OCI-LY3 (cell line): ENCODE data around the gene SPOCD1.

Source experiments
- H2AFZ ChIP-seq: fragments of 200-600, 300-600 bp; shearing (Covaris generic); 2 replicates; pipeline ENCODE4 v1.6.0; 2014; ENCODE audit warnings: antibody characterized with exemption, low read depth, low read length
- H3K27ac ChIP-seq: fragments of 200-600, 300-600 bp; sonication (generic); 2 replicates; pipeline ENCODE4 v1.5.1; 2014; ENCODE audit warnings: mild to moderate bottlenecking, low read length, moderate library complexity, mixed read lengths
- H3K27me3 ChIP-seq: fragments of 200-600, 300-600 bp; sonication (generic); 2 replicates; pipeline ENCODE4 v1.6.1; 2014; ENCODE audit warnings: low read depth, low read length, mixed read lengths
- H3K36me3 ChIP-seq: fragments of 200-600, 300-600 bp; sonication (generic); replicated peaks from 2 replicates; pipeline ENCODE3; 2014; ENCODE audit warnings: low read depth, low read length, mixed read lengths
- H3K4me1 ChIP-seq: fragments of 300-600, 200-600 bp; sonication (generic); 2 replicates; pipeline ENCODE4 v1.6.1; 2014; ENCODE audit warnings: low read length, mixed read lengths
- H3K4me2 ChIP-seq: fragments of 200-600, 300-600 bp; sonication (generic); 2 replicates; pipeline ENCODE4 v1.6.1; 2014; ENCODE audit warnings: low read length, mixed read lengths
- H3K4me3 ChIP-seq: fragments of 300-600, 200-600 bp; sonication (generic); 2 replicates; pipeline ENCODE4 v1.5.1; 2014; ENCODE audit warnings: antibody characterized with exemption, mild to moderate bottlenecking, low read length, moderate library complexity
- H3K79me2 ChIP-seq: fragments of 300-600, 200-600 bp; shearing (Covaris generic); 2 replicates; pipeline ENCODE4 v1.6.1; 2014; ENCODE audit warnings: mild to moderate bottlenecking, low read length, mixed read lengths
- H3K9ac ChIP-seq: fragments of 300-600, 200-600 bp; shearing (Covaris generic); 2 replicates; pipeline ENCODE4 v1.6.0; 2014; ENCODE audit warnings: mild to moderate bottlenecking, low read length, moderate library complexity
- H3K9me3 ChIP-seq: fragments of 200-600, 300-600 bp; shearing (Covaris generic); 2 replicates; pipeline ENCODE4 v1.6.1; 2014; ENCODE audit warnings: low read length, mixed read lengths; ENCODE audit not compliant: insufficient read depth
- H4K20me1 ChIP-seq: fragments of 200-600, 300-600 bp; sonication (generic); 2 replicates; pipeline ENCODE4 v1.6.1; 2016; ENCODE audit warnings: low read length, mixed read lengths; ENCODE audit not compliant: insufficient read depth
- CTCF ChIP-seq: fragments of 200-600, 300-600 bp; sonication (generic); IDR thresholded peaks from 2 replicates; pipeline ENCODE4 v1.5.1; 2014; ENCODE audit warnings: antibody characterized with exemption, low read length, low read depth
- EZH2phosphoT487 ChIP-seq: fragments of 200-600 bp; shearing (Covaris generic); IDR thresholded peaks from 2 replicates; pipeline ENCODE4 v1.6.1; 2018; ENCODE audit warnings: antibody characterized with exemption, mixed run types, low read depth

Gene SPOCD1

GRCh38 chr1:31793586-31794285, 22.1 kb downstream of the SPOCD1 start:
- Histone ChIP-seq H3K4me1 (peaks cover 7% of the 10 kb centered on the region; the same call in 1 of the 2 replicates), H3K9ac (no peak overlapping the region), H4K20me1 (no peaks in the 10 kb centered on the region), H3K27ac (no peak overlapping the region), H3K4me3 (no peak overlapping the region), H3K4me2 (no peak overlapping the region), H3K79me2 (no peaks in the 10 kb centered on the region), H3K27me3 (peaks cover 2% of the 10 kb centered on the region; the same call in 1 of the 2 replicates), H3K9me3 (no peaks in the 10 kb centered on the region), H3K36me3 (no peaks in the 10 kb centered on the region), H2AFZ (no peak overlapping the region)
- TF ChIP-seq CTCF (no peak), EZH2phosphoT487 (no peak)

GRCh38 chr1:31793086-31793485, 22.7 kb downstream of the SPOCD1 start:
- Histone ChIP-seq H3K27me3 (no peaks in the 10 kb centered on the region; the same call in 1 of the 2 replicates), H2AFZ (no peak overlapping the region), H3K4me2 (no peak overlapping the region), H3K4me3 (no peak overlapping the region), H3K36me3 (no peaks in the 10 kb centered on the region), H3K4me1 (peaks cover 4% of the 10 kb centered on the region; the same call in 1 of the 2 replicates), H3K27ac (no peak overlapping the region), H4K20me1 (no peaks in the 10 kb centered on the region), H3K79me2 (no peaks in the 10 kb centered on the region), H3K9me3 (no peaks in the 10 kb centered on the region), H3K9ac (no peak overlapping the region)
- TF ChIP-seq EZH2phosphoT487 (no peak), CTCF (no peak)

GRCh38 chr1:31792541-31792940, 23.3 kb downstream of the SPOCD1 start:
- H3K27ac ChIP-seq: no peak overlapping the region
- no peak overlapping the region for H2AFZ ChIP-seq
- no peaks in the 10 kb centered on the region for H3K36me3 ChIP-seq
- H3K9me3 ChIP-seq: no peaks in the 10 kb centered on the region
- no peak overlapping the region for H3K4me2 ChIP-seq
- TF ChIP-seq CTCF (no peak), EZH2phosphoT487 (no peak)
- H4K20me1 ChIP-seq: no peaks in the 10 kb centered on the region
- H3K4me1 ChIP-seq: peaks cover 8% of the 10 kb centered on the region
- H3K9ac ChIP-seq: no peak overlapping the region
- H3K4me3 ChIP-seq: no peak overlapping the region
- H3K79me2 ChIP-seq: no peaks in the 10 kb centered on the region
- no peaks in the 10 kb centered on the region; the same call in 1 of the 2 replicates for H3K27me3 ChIP-seq

GRCh38 chr1:31792116-31792515, 23.7 kb downstream of the SPOCD1 start:
- no peak overlapping the region for H2AFZ ChIP-seq
- H3K4me2 ChIP-seq: no peak overlapping the region
- H3K4me1 ChIP-seq: peaks cover 10% of the 10 kb centered on the region
- no peak overlapping the region for H3K27ac ChIP-seq
- TF ChIP-seq EZH2phosphoT487: no peak
- no peak for TF ChIP-seq CTCF
- H3K79me2 ChIP-seq: no peaks in the 10 kb centered on the region
- H4K20me1 ChIP-seq: no peaks in the 10 kb centered on the region
- no peak overlapping the region for H3K9ac ChIP-seq
- H3K36me3 ChIP-seq: no peaks in the 10 kb centered on the region
- H3K4me3 ChIP-seq: no peak overlapping the region
- H3K27me3 ChIP-seq: no peaks in the 10 kb centered on the region; the same call in 1 of the 2 replicates
- no peaks in the 10 kb centered on the region for H3K9me3 ChIP-seq
